Loucy (cell line): ENCODE results near the gene ZCCHC8.

Experiments
- H2AFZ ChIP-seq: fragments of 200-600 bp; sonication (generic); 2 replicates; pipeline ENCODE4 v1.6.0; 2016; ENCODE audit warnings: antibody characterized with exemption, mild to moderate bottlenecking, low read length, moderate library complexity
- H3F3A ChIP-seq: fragments of 200-600 bp; 2 replicates; pipeline ENCODE4 v1.6.0; 2016; ENCODE audit warnings: antibody characterized with exemption, low read depth, mild to moderate bottlenecking
- H3K27me3 ChIP-seq: fragments of 200-600 bp; sonication (generic); 2 replicates; pipeline ENCODE4 v1.6.1; 2014; ENCODE audit warnings: low read length, mild to moderate bottlenecking; ENCODE audit not compliant: insufficient read depth, poor library complexity, severe bottlenecking
- H3K36me3 ChIP-seq: fragments of 200-600 bp; sonication (generic); 2 replicates; pipeline ENCODE4 v1.6.1; 2016; ENCODE audit warnings: low read length; ENCODE audit not compliant: insufficient read depth
- H3K4me1 ChIP-seq: fragments of 200-600 bp; sonication (generic); 2 replicates; pipeline ENCODE4 v1.5.1; 2014; ENCODE audit warnings: low read length, mild to moderate bottlenecking; ENCODE audit not compliant: insufficient read depth, poor library complexity, severe bottlenecking
- H3K4me2 ChIP-seq: fragments of 200-600 bp; sonication (generic); 2 replicates; pipeline ENCODE4 v1.6.0; 2014; ENCODE audit warnings: antibody characterized with exemption, low read length, low read depth, mild to moderate bottlenecking; ENCODE audit not compliant: poor library complexity, severe bottlenecking
- H3K4me3 ChIP-seq: fragments of 200-600 bp; sonication (generic); 2 replicates; pipeline ENCODE4 v1.5.1; 2014; ENCODE audit warnings: low read length, mild to moderate bottlenecking, mixed read lengths; ENCODE audit not compliant: poor library complexity, severe bottlenecking
- H3K79me2 ChIP-seq: fragments of 200-600 bp; sonication (generic); 2 replicates; pipeline ENCODE4 v1.6.1; 2014; ENCODE audit warnings: low read length; ENCODE audit not compliant: insufficient read depth
- H3K9ac ChIP-seq: fragments of 200-600 bp; sonication (generic); 2 replicates; pipeline ENCODE4 v1.6.0; 2014; ENCODE audit warnings: mild to moderate bottlenecking, low read depth, low read length, moderate library complexity; ENCODE audit not compliant: poor library complexity, severe bottlenecking
- H3K9me2 ChIP-seq: fragments of 200-600 bp; sonication (generic); replicated peaks from 2 replicates; pipeline ENCODE4 v1.6.1; 2016; ENCODE audit warnings: low read depth, low read length, mixed read lengths
- H3K9me3 ChIP-seq: fragments of 200-600 bp; sonication (generic); 2 replicates; pipeline ENCODE4 v1.6.1; 2014; ENCODE audit warnings: mild to moderate bottlenecking, antibody characterized with exemption, low read length, low read depth; ENCODE audit not compliant: insufficient read depth
- H4K20me1 ChIP-seq: fragments of 200-600 bp; sonication (generic); 2 replicates; pipeline ENCODE4 v1.6.0; 2014; ENCODE audit warnings: antibody characterized with exemption, low read length, mild to moderate bottlenecking; ENCODE audit not compliant: insufficient read depth, poor library complexity, severe bottlenecking
- CTCF ChIP-seq: fragments of 200-600 bp; sonication (generic); conservative IDR thresholded peaks from 2 replicates; pipeline ENCODE4 v1.5.1; 2014; ENCODE audit warnings: mild to moderate bottlenecking, antibody characterized with exemption, low read length
- EZH2phosphoT487 ChIP-seq: fragments of 200-600 bp; IDR thresholded peaks from 2 replicates; pipeline ENCODE4 v1.6.1; 2018; ENCODE audit warnings: antibody characterized with exemption, mild to moderate bottlenecking, moderate library complexity, borderline replicate concordance

Gene ZCCHC8

GRCh38 chr12:122544537-122544936 is 43.8 kb upstream of the ZCCHC8 start:
- Histone ChIP-seq H3F3A (no peaks in the 10 kb centered on the region), H3K79me2 (no peaks in the 10 kb centered on the region), H2AFZ (no peak overlapping the region), H3K4me2 (no peak overlapping the region), H4K20me1 (no peaks in the 10 kb centered on the region), H3K36me3 (peaks cover 65% of the 10 kb centered on the region; the same call in 1 of the 2 replicates), H3K27me3 (no peaks in the 10 kb centered on the region), H3K9me3 (no peaks in the 10 kb centered on the region), H3K4me1 (no peaks in the 10 kb centered on the region), H3K9ac (no peak overlapping the region), H3K4me3 (no peak overlapping the region), H3K9me2 (no peaks in the 10 kb centered on the region)
- no peak for TF ChIP-seq EZH2phosphoT487
- TF ChIP-seq CTCF, result no peak

GRCh38 chr12:122538496-122538895 is 37.8 kb upstream of the ZCCHC8 start:
- no peak overlapping the region for H2AFZ ChIP-seq
- H3K9ac ChIP-seq, result no peak overlapping the region

GRCh38 chr12:122537021-122537420 is 36.3 kb upstream of the ZCCHC8 start:
- peaks cover 23% of the 10 kb centered on the region; the same call in 1 of the 2 replicates for H3K79me2 ChIP-seq
- peaks cover 49% of the 10 kb centered on the region; the same call in 1 of the 2 replicates for H3K36me3 ChIP-seq
- no peak overlapping the region for H3K4me2 ChIP-seq
- H3K9me2 ChIP-seq, result no peaks in the 10 kb centered on the region
- no peak overlapping the region for H3K4me3 ChIP-seq
- no peaks in the 10 kb centered on the region for H3K27me3 ChIP-seq
- no peaks in the 10 kb centered on the region for H3K4me1 ChIP-seq
- H2AFZ ChIP-seq, result no peak overlapping the region
- TF ChIP-seq CTCF, result no peak
- TF ChIP-seq EZH2phosphoT487, result no peak
- H3K9ac ChIP-seq, result no peak overlapping the region
- H3K9me3 ChIP-seq, result no peaks in the 10 kb centered on the region
- peaks cover 9% of the 10 kb centered on the region for H4K20me1 ChIP-seq
- no peaks in the 10 kb centered on the region; the same call in 1 of the 2 replicates for H3F3A ChIP-seq

More at GRCh38 chr12:122538496-122538895, 37.8 kb upstream of the ZCCHC8 start:
- Histone ChIP-seq H3K36me3 (peaks cover 57% of the 10 kb centered on the region; the same call in 1 of the 2 replicates), H3K4me1 (no peaks in the 10 kb centered on the region), H3K9me2 (no peaks in the 10 kb centered on the region), H3K79me2 (peaks cover 8% of the 10 kb centered on the region; the same call in 1 of the 2 replicates), H3K4me3 (no peak overlapping the region), H3K9me3 (no peaks in the 10 kb centered on the region), H3F3A (no peaks in the 10 kb centered on the region; the same call in 1 of the 2 replicates), H4K20me1 (peaks cover 9% of the 10 kb centered on the region), H3K4me2 (no peak overlapping the region), H3K27me3 (no peaks in the 10 kb centered on the region)
- TF ChIP-seq EZH2phosphoT487 (no peak), CTCF (no peak)
